A549 (cell line): ENCODE results near the gene BOD1L1.

Experiments
- CEBPB ChIP-seq, 2 experiments: fragments of >200 bp in 1 of 2; sonication (Bioruptor Twin) in 1 of 2; formaldehyde crosslinking in 1 of 2; IDR thresholded peaks; 2 replicates each; pipeline ENCODE4 v1.6.1; 2012 to 2016
- CHD2 ChIP-seq: fragments of 150-350 bp; IDR thresholded peaks from 2 replicates; pipeline ENCODE4 v1.6.1; 2014; ENCODE audit warnings: low read length; ENCODE audit not compliant: partially characterized antibody
- EP300 ChIP-seq, 2 experiments: fragments of >200 bp; sonication (Bioruptor Twin); formaldehyde crosslinking; IDR thresholded peaks; 2 replicates in 1 of 2; 3 replicates in 1 of 2; pipeline ENCODE4 v1.6.1; 2016 to 2017
- JUN ChIP-seq, 2 experiments: fragments of >200 bp; sonication (Bioruptor Twin); formaldehyde crosslinking; IDR thresholded peaks; 2 replicates in 1 of 2; 3 replicates in 1 of 2; pipeline ENCODE4 v1.6.1; 2016 to 2017
- MAFK ChIP-seq: fragments of 450-650 bp; IDR thresholded peaks from 2 replicates; pipeline ENCODE4 v1.6.1; 2014; ENCODE audit not compliant: partially characterized antibody
- MAZ ChIP-seq: fragments of 150-350 bp; IDR thresholded peaks from 2 replicates; pipeline ENCODE4 v1.6.1; 2014; ENCODE audit warnings: antibody characterized with exemption, low read depth, low read length, borderline replicate concordance
- POLR2A ChIP-seq: IDR thresholded peaks from 2 replicates; pipeline ENCODE4 v1.6.1; 2012; ENCODE audit warnings: mild to moderate bottlenecking, low read length
- RAD21 ChIP-seq, 2 experiments: fragments of >200 bp in 1 of 2; sonication (Bioruptor Twin) in 1 of 2; formaldehyde crosslinking in 1 of 2; IDR thresholded peaks in 1 of 2; conservative IDR thresholded peaks in 1 of 2; 2 replicates in 1 of 2; 3 replicates in 1 of 2; pipeline ENCODE4 v1.6.1; 2012 to 2018; ENCODE audit warnings: inconsistent platforms in 1 of 2
- REST ChIP-seq: fragments of 200-600 bp; sonication (generic); IDR thresholded peaks from 2 replicates; pipeline ENCODE4 v1.6.1; 2016; ENCODE audit warnings: antibody characterized with exemption, mild to moderate bottlenecking, moderate library complexity
- SREBF2 ChIP-seq: fragments of 450-650 bp; IDR thresholded peaks from 2 replicates; pipeline ENCODE4 v1.6.1; 2014; ENCODE audit warnings: mild to moderate bottlenecking, moderate library complexity
- ZNF302 ChIP-seq: fragments of 250-450 bp; sonication (Bioruptor Pico); IDR thresholded peaks from 2 replicates; pipeline ENCODE4 v1.9.0; 2021; ENCODE audit warnings: inconsistent platforms, mild to moderate bottlenecking, moderate library complexity
- TF ChIP-seq, protein P1 (sequence below): fragments of >200 bp; sonication (Bioruptor Twin); formaldehyde crosslinking; IDR thresholded peaks from 3 replicates; pipeline ENCODE4 v1.5.1; 2016
- TF ChIP-seq, protein P2 (sequence below): fragments of 250-450 bp; sonication (Bioruptor Pico); IDR thresholded peaks from 2 replicates; pipeline ENCODE4 v1.5.0; 2020; ENCODE audit warnings: low read depth, mild to moderate bottlenecking, moderate library complexity
- TF ChIP-seq, protein P3 (sequence below): fragments of 250-450 bp; sonication (Bioruptor Pico); IDR thresholded peaks from 2 replicates; pipeline ENCODE4 v1.5.0; 2021; ENCODE audit warnings: mild to moderate bottlenecking, moderate library complexity, borderline replicate concordance

GRCh38 chr4:13559413-13559812, 68.1 kb downstream of the BOD1L1 start:
- TF ChIP-seq MAZ (no peak), CHD2 (no peak), SREBF2 (no peak), RAD21 (conservative IDR thresholded peaks at IDR 0.05 in 1 of 2, IDR thresholded peaks at IDR 0.05 in 1 of 2) (no peak), POLR2A (no peak), ZNF302 (CRISPR knock-in tag) (no peak), CEBPB (IDR thresholded peaks at IDR 0.05) (no peak), MAFK (no peak), JUN (IDR thresholded peaks at IDR 0.05) (no peak), REST (no peak), EP300 (IDR thresholded peaks at IDR 0.05) (no peak)
- TF ChIP-seq, protein P1, sequence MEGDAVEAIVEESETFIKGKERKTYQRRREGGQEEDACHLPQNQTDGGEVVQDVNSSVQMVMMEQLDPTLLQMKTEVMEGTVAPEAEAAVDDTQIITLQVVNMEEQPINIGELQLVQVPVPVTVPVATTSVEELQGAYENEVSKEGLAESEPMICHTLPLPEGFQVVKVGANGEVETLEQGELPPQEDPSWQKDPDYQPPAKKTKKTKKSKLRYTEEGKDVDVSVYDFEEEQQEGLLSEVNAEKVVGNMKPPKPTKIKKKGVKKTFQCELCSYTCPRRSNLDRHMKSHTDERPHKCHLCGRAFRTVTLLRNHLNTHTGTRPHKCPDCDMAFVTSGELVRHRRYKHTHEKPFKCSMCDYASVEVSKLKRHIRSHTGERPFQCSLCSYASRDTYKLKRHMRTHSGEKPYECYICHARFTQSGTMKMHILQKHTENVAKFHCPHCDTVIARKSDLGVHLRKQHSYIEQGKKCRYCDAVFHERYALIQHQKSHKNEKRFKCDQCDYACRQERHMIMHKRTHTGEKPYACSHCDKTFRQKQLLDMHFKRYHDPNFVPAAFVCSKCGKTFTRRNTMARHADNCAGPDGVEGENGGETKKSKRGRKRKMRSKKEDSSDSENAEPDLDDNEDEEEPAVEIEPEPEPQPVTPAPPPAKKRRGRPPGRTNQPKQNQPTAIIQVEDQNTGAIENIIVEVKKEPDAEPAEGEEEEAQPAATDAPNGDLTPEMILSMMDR = no peak
- TF ChIP-seq, protein P2, sequence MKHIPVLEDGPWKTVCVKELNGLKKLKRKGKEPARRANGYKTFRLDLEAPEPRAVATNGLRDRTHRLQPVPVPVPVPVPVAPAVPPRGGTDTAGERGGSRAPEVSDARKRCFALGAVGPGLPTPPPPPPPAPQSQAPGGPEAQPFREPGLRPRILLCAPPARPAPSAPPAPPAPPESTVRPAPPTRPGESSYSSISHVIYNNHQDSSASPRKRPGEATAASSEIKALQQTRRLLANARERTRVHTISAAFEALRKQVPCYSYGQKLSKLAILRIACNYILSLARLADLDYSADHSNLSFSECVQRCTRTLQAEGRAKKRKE (CRISPR knock-in tag) = no peak
- TF ChIP-seq, protein P3, sequence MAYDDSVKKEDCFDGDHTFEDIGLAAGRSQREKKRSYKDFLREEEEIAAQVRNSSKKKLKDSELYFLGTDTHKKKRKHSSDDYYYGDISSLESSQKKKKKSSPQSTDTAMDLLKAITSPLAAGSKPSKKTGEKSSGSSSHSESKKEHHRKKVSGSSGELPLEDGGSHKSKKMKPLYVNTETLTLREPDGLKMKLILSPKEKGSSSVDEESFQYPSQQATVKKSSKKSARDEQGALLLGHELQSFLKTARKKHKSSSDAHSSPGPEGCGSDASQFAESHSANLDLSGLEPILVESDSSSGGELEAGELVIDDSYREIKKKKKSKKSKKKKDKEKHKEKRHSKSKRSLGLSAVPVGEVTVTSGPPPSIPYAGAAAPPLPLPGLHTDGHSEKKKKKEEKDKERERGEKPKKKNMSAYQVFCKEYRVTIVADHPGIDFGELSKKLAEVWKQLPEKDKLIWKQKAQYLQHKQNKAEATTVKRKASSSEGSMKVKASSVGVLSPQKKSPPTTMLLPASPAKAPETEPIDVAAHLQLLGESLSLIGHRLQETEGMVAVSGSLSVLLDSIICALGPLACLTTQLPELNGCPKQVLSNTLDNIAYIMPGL (CRISPR knock-in tag) = no peak
